GOT3 (cell line): ENCODE results near the gene CPNE5.

Experiments
- DNase-seq: peaks from one replicate; lab custom pipeline; 2025; ENCODE audit warnings: mixed read lengths; lab: John Stamatoyannopoulos, UW

CPNE5 gene

DNA sequence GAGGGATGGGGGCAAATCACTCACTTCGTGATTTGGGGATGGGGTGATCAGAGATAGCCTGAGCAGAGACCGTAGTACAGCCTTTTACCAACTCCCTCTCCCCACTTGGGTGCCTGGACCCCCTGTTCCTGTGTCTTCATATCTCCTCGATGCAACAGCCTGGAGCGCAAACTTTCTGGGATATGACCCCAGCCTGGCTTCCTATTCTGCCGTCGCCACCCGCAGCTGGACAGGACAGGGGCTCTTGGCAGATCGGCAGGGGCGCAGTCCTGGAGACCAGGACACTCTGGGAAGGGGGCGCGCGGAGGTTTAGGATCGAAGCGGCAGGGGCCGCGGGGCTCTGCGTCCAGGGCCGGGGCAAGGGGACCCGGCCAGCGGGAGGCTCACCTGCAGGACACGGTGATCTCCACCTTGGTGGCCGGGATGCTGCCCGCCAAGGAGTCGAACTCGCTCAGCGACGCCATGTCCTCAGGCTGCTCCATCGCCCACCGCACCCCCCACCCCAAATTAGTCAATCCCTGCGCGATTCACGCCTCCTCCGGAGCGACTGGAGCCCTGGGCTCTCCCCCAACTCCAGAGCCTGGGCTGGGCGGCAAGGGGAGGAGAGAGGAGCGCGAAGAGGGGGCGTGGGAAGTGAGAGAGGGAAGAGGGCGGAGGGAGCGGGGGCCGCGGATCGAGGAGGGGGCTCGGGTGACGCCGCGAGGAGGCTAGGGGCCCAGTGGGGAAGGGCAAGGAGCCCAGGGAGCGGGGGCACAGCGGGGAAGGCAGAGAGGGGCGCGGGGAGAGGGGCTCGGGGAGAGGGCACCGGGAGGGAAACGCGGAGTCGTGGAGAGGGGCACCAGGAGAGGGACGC, at the start of gene CPNE5:
Gene CPNE5, minus strand, starts transcription at position 549 of the 853 bp plus-strand sequence. Its CDS starts 67 bp downstream, at position 482.
- DNase-seq = no peak

DNA sequence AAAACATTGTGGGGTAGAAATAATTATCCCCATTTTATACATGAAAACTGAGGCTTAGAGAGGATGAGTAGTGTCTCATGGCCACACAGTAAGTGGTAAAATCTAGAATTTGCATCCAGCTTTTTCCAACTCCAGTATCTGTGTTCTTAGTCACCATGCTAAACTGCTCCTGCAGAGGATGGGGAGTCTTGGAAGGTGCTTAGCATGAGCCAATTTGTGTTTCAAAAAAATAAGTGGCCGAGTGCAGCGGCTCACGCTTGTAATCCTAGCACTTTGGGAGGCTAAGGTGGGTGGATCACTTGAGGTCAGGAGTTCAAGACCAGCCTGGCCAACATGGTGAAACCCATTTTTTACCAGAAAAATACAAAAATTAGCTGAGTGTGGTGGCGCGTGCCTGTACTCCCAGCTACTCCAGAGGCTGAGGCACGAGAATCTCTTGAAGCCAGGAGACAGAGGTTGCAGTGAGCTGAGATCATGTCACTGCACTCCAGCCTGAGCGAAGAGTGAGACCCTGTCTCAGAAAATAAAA, 48.9 kb upstream of the CPNE5 start:
- DNase-seq = no peak

DNA sequence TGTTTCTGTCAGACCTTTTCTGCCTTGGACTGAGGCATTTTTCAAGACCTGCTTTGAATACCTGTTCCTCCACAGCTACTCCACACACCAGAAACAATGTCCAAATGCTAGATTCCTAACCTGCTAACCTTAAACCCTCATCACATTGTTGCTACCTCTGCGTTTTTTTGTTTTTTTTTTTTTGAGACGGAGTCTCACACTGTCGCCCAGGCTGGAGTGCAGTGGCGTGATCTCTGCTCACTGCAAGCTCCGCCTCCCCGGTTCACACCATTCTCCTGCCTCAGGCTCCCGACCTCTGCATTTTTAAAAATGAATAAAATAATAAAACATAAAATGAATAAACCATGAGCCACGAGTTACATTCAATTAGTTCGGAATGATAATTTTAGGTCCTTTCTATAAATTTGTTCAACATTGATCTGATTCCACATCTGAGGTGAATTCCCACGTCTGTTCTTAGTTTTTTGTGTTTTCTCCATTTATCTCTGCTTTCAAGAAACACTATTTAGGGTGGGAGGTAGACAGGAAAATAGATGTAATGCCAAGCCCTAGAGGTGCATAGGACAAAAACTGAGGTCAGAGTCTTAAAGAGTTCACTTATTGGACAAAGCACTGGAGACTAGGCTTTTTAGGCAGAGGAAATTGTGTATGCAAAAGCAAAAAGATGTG, 47.8 kb upstream of the CPNE5 start:
- DNase-seq = no peak

DNA sequence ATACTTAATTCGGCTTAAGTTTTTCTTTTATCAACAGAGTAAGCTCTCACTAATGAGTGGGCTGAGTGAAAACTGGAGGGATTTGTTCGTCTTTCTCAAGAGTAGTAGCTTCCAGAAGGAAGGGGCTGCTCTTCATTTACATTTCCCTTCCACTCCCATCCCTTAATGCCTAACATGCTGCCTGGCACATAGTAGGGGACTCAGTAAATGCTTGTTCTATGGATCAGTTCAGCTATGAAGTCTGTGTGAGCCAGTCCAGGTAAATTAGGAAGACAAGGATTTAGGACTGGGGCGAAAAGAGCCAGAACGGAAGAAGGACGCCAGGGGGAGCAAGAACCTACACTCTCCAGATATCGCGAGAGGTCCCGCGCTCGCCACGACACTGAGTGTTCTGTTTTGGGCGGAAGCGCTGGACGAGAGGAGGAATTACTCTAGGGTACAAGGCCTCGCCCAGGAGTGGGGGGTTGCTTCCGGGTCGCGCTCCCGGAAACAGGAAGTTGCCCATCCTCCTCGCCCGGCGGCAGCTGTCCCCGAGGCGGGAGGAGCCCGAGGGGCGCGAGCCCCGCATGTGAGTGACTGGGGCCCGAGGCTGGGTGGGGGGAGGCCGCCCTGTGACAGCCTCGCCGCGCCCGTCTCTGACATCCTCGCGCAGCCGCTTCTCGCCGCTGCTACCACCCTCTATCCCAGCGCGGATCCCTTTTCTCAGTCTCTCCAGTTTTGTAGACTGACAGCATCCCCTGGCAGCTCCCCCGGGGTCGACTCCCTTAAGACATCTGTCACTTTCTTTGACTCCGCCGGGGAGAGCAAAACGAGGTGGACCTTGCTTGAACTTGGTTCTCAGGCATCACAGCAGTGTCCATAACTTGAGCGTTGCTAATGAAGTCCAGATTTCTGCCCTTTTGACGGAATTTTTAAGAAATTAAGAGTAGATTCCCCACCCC, 46.5 kb upstream of the CPNE5 start, which contains the start of gene C6orf89:
Gene C6orf89, plus strand, starts transcription at position 492 of the 941 bp plus-strand sequence. CDS start 13,493 bp downstream, outside the sequence.
- peak; percentile 86 for DNase-seq

DNA sequence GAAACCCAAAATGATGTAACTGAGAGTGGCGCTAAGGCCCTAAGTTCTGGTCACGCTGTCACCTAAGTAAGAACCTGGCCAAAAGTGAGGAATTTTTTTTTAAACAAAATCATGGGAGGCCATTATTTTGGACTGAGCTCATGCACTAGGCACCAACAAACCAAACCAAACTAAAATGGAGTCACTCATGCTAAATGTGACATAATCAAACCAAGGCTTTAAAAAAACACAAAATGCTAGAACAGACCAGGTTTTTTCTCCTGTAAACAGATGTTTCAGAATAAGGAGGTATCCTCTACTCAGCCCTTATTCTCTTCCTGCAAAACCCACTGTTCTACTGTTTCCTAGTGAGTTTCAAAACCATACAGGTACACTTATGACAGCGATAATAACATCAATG, 45.4 kb upstream of the CPNE5 start:
- DNase-seq = no peak

DNA sequence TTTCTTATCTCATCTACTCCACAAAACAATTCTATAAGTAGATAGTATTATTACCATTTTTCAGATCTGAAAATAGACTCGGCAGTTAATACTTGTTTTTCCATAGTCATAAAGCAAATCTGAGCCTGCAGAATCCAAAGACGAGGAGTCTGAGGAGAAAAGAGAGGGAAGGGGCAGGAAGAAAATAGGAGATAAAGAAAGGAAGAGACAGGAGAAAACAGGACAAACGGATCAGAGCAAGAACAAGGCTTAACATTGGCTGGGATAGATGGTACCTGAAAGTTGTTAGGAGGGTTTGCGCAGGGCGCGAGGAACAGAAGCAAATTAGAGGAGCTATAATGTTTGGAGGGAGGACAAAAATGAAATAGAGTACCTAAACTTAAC, 36.0 kb upstream of the CPNE5 start:
- DNase-seq = no peak

DNA sequence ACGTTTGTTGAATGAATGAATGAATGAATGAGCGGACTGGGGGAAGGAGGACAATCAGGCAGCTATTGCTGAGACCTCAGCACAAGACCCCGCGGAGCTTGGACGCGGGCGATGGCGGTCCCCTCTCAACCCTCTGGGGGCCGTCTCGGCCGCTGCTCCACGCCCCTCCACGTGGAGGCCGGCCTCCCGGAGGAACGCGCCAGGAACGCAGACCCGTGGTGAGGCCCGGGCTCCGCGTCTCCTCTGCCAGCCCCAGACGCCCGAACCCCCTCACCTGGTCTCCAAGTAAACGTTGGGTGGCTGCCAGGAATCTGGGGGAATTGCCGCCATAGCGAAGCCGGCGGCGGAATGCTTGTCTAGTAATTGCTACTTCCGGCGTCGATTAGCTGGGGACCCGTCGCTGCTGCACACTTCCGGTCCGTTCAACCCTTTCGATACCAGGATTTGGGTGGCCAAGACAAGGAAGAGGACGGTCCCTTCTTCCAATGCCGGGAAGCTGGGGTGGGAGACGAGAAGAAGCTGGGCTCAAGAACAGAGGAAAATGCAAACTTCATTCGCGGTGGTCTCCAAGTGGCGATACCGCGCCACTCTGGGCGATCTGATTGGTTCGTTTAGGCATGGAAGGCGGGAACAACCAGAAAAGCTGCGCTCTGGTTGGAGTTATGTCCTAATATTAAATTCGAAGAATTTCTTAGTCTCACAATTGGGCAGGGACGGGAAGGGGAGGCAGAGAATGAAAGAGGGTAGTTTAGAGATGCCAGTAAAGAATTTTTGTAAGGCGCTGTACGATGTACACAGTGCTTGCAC, 35.4 kb upstream of the CPNE5 start, which contains the start of gene PPIL1:
Gene PPIL1, minus strand, starts transcription at position 361 of the 807 bp plus-strand sequence. Its CDS starts 31 bp downstream, at position 330.
- DNase-seq = peak; percentile 65

DNA sequence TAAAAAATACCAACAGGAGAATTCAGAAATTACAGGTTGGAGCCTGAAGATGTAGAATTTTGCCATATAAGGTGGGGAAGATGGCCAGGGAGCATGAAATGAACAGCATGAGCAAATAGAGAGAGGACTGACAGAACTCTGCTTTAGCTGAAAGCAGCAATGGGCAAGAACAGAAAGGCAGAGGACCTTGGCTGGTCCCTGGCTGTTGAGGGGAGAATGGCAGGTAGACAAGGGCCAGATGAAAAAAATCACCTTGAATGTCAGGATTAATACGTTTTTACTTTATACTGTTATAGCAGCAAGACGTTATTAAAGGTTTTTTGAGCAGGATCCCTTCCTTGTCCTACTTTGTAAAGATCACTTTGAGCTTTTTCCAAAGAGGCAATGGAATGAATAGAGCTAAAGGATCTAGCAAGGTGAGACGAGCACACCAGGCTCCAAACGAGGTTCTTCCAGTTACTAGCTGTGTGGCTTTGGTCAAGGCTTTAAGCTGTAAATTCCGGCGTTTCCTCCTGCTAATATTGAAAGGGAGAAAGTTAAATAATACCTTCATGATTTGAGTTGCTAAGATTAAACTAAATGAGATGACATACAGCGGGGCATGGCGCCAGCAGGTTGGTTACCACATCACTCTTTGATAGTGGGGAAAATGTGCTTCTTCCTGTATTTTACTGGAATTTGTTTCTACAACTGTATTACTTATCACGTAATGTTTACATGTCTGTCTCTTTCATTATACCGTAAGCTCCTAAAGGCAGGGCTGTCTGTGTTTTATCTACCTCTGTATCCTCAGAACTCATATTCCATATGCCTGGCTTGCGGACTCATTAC, 34.6 kb upstream of the CPNE5 start:
- DNase-seq = no peak

DNA sequence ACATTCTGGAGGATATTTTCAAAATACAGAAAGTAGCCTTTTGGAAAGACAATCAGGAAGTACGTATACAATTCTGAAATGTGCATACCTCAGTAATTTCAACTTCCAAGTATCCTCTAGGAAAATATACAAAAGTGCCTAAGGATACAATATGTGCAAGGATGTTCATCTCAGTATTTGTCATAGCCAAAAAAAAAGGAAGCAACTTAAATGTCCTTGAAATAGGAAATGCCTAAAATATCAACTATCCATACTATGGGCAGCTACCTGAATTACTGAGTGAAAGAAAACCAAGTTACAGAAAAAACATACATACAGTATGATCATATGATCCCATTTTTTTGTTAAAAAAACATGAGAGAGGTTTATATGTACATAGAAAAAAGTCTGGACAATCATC, 33.9 kb upstream of the CPNE5 start:
- DNase-seq = no peak

DNA sequence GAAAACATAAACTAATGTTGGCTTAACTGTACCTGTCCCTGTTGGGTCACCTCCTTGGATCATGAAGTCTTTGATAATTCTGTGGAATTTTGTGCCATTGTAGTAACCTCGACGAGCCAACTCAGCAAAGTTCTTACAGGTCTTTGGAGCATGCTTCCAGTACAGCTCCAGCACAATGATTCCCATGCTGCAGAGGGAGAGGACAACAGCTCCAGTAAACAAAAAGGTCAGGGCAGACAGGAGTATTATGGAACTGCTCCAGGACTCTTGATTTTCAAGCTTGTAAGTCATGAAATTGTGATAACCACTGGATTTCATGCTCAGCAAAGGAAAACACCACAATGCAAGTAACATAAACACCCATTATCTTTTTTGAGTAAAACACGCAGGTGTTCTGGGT, 32.4 kb upstream of the CPNE5 start:
- DNase-seq = no peak

DNA sequence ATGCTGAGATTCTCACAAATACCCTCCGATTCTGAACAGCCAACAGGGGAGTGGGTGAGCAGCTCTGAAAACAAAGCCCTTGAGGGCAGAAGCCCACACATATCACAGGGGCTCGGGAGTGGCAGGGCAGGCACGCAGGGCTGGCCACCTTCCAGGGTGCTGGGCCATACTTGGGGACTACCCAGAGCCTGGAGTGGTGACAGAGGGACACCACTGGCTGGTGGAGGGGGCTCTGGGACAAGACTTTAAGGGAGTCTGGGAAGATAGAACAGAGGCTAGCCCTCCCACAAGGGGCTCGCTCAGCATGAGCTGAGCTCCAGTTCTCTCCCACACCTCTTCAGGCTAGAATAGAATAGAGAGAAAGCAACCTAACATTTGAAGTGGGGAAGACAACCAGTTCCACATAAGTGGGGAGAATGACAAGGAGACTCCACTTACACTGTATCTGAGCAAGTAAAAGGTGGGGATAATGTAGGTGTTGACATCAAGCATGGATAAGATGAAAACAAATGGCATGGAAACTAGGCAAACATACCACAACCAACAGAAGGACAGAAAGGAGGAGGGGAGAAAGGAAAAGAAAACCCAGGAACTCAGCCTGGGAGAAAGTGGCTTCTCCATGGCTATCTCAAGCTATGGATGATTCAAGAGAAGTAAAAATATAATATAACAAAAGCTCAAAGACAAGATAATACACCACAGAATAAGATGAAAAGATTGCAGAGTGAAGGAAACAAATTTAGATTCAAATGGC, 28.4 kb upstream of the CPNE5 start:
- no peak for DNase-seq

DNA sequence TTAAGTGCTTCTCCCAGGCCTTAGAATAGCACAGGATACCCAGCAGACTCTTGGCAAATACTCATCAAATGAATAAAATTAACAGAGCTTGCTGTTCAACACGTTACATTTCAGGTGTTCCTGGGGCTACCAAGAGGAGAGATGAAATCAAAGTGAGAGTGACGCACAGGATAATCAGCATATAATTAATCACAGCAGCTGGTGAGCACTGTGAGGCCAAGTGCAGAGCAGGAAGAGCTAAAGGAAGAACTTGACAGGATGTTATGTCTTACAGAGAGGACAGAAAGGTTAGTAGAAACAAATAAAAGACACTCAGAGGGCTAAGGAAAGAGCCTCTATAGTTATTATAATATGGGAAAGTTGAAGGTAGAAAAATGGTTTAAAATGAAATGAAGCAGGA, 26.6 kb upstream of the CPNE5 start:
- DNase-seq = no peak

DNA sequence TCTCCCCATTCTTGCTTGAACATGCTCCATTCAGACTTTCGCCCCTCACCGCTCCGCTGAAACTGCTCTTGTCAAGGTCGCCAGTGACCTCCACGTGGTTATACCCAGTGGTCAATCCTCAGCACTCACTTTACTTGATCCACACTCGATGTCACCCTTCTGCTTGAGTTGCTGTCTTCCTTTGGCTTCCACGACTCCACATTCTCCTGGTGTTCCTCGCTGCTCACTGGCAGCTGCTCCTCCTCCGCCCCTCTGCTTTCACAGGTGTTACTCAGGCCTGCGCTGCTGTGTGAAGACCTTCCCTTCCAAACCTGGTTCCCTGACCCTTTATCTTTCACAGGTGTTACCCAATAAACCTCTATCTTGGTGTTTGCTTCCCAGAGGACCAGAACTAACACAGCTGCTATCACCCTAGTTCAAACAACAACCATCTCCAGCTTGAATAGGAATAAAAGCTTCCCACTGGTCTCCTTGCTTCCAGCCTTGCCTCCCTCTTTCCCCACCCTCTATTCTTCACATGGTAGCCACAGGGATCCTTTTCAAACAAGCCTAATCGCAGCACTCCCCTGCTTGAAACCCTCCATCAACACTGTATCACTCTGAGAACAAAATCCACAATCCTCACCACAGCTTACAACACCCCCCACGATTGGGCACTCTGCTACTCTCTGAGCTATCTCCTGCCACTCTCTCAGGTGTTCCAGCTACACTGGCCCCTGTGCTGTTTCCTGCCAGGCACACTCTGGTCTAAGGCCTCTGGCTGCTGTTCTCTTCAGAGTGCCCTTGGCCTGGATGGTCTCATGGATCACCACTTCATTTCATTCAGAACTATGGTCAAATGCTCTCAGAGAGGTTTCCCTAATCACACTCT, 24.7 kb upstream of the CPNE5 start:
- DNase-seq = no peak

DNA sequence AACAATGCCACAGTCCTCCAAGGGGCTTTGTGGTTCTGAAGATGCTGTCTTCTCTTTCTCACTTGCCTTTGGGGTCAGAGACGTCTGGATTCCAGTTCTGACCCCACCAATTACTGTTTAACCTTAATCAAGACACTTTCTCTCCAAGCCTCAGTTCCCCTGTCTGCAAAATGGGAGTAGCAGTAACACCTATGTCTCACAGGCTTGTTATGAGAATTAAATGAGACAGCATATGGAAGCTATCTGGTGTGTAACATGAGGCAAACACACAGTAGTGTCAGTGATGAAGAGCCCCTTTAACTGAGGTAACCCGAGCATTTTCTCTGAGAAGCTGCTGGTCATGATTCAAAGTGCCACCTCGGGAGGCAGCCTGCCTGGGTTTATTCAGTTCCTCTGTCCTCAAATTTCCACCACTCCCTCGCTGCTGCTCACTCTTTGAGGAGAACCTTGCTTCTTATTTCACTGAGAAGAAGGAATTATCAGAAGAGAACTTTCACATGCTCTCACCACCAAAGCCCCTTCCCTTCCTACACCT, 23.7 kb upstream of the CPNE5 start:
- DNase-seq = no peak

DNA sequence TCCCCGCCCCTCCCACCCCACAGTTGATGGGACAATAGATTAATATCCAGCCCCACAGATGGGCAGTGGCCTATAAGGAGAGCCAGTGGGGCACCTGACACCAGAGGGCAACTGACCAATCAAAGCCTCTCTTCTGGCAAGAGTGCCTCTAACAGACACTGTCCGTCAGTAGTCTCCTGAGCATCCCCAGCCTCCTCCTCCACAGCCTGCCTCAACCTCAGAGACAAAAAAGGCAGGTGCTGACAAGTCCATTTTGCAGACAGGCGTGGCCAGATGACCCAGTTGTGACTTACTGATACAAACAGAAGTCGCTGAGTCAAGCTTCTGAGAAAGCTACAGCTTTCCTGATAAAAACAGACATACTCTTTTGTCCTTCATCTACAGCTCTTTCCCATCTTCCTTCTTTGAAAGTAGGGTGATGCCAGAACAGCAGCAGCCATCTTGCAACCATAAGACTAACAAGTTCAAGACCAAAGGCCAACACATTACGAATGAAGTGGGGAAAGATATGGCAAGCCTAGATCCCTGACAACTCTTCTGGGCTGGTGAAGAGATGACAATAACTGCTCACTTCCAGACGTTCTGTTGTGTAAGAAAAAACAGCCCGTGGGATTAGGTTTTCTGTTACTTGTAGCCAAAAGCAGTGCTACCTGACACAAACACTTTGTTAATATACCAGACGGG, 23.1 kb upstream of the CPNE5 start:
- no peak for DNase-seq

DNA sequence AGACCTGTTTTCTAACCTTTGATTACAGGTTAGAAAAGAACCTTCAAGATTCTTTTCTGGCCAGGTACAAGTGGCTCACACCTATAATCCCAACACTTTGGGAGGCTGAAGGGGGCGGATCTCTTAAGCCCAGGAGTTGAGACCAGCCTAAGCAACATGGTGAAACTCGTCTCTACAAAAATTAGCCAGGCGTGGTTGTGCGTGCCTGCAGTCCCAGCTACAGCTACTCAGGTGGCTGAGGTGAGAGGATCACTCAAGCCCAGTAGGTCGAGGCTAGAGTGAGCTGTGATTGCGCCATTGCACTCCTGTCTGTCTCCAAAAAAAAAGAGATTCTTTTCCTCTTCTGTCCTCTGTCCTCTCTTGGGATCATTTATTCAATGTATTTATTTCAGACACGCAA, 20.9 kb upstream of the CPNE5 start:
- DNase-seq = no peak

DNA sequence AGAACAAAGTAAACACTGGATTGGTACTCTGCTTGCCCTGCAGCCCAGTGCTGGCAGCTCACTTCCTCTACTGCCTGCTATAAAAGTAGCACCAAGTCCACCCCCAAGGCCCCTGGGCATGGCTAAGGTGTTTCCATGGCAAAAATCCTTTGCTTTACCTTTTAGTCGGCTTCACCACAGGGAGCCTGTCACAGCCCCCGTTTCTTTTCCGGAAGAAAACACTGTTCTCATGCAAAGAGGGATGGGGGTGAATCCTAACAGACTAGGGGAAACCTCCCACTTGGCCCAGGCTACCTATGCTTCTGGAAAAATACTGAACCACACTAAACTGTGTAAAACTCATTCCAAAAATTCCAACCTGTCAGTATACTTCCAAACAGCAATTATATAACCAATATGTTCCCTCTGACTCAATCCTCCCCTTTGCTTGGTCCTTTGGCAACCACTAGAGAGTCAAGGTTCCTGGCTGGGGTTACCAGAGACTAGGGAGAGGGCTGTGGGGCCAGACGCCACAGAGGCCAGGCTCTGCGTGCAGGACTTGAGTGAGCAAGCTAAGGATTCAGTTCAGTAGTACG, 19.2 kb upstream of the CPNE5 start:
- no peak for DNase-seq
